Daoy (cell line): ENCODE results near the gene ARNT2. TPM values are rescaled to one million over a fixed set of nuclear protein-coding genes. Genes with fewer than 3 reads are reported as not detected.

Experiments
- DNase-seq: peaks from one replicate; pipeline ENCODE4 v3.0.0-alpha.2; 2015; ENCODE audit warnings: low read depth
- total RNA-seq: library from RNA; depleted of rRNA; stranded (reverse); fragments of >200 nt; shearing (Covaris generic); gene quantifications from 2 replicates; pipeline ENCODE4 v1.2.3, GENCODE V29; 2014

ARNT2 gene
- total RNA-seq, 1 experiment from 2014 or later, result 8.0 TPM

- no peak for DNase-seq
Measured at GRCh38 chr15:80551348-80551747, 147.2 kb downstream of the ARNT2 start.

DNA sequence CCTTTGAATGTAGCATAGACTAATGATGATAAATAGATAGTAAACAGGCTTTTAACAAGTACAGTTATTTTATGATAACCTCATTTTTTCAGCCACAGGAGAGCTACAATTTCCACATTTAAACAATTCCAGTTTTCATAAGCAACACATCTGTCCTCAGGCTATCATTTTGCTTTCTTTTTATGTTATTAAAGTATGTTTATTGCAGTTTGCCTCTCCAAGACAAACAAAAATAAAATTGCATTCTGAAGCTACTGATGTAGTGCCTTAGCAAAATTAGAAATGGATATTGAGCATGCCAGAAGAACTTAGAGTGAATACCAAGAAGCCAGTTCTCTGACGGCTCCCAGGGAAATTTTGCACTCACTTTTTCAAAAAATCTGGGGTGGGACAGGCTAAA is 150.4 kb downstream of the ARNT2 start:
- DNase-seq, result no peak

GRCh38 chr15:80556694-80557367 is 152.6 kb downstream of the ARNT2 start:
- DNase-seq, result no peak

DNA sequence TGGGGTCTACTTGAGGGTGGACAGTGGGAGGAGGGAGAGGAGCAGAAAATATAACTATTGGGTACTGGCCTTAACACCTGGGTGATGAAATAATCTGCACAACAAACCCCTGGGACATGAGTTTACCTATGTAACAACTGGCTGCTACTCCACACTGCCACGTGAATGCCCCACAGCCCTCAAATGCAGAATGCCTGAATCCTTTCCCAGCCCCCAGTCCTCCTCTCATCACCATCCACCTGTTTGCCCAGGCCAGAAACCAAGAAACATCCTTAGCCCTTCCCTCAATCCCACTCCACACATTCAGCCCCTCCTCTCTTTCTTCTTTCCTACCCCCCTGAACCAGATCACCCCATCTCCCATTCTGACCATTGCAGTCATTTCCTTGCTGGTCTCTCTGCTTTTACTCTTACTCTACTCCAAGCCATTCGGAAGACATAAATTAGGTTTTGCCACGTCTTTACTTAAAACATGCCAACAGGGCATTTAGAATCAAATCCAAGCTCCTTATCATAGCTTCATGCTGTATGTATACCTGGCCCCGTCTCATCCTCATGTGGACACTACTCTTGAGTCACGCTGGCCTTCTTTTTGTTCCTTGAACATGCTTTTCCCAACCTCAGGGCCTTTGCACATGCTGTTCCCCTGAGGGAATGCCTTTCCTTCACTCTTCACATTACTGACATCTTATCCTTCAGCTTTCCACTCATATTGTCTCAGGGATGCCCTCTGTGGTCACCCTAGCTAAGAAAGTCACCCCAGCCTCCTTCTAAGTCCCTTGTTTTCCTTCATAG is 153.5 kb downstream of the ARNT2 start:
- DNase-seq, result no peak

- no peak for DNase-seq
Measured at GRCh38 chr15:80558631-80559319, 154.6 kb downstream of the ARNT2 start.

DNA sequence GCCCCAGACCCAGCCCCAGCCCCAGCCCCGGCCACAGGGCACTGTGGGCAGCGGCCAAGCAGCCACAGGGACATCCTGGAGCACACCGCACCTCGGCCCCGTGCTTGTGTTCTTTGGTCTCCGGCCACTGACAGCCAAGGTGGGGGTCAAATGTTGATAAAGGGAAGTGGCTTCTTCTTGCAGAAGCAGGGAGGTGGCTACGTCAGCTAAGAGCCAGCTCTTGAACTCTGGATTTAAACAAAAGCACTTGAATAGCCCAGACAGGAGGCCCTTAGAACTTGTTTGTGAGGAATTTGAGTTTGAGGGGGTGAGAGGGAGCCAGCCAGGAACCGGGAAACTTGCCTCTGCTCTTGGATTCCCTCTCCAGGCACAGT is 155.1 kb downstream of the ARNT2 start:
- DNase-seq, result no peak

DNA sequence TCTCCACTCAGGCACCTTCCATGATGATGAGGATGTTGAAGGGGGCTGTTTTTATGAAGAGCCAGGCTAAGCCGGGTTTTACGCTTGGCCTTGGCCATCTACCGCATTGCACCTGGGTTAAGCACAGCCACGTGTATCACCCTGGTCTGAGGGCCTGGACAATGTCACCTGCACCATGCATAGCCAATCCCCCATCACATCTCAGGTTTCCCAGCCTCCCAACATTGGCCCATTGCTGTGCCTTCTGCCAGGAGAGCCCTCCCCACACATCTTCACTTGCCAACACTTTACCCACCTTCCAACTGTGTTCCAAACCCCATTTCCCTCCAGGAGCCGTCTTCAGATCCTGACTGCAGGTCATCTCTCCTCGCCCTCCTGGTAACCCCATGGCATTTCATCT is 155.6 kb downstream of the ARNT2 start:
- DNase-seq, result no peak

- DNase-seq, result no peak
Measured at GRCh38 chr15:80560601-80561400, 156.6 kb downstream of the ARNT2 start.

DNA sequence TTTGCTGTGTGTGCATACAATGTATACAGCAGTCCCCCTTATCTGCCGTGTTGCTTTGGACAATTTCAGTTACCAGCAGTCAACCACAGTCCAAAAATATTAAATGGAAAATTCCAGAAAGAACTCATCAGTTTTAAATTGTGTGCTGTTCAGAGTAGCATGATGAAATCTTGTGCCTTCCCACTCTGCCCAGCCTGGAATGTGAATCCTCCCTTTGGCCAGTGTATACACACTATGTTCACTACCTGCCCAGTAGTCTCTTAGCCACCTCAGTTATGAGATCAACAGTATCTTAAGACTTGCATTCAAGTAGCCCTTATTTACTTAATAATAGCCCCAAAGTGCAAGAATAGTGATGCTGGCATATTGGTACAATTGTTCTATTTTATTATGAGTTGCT is 157.3 kb downstream of the ARNT2 start:
- DNase-seq, result no peak

DNA sequence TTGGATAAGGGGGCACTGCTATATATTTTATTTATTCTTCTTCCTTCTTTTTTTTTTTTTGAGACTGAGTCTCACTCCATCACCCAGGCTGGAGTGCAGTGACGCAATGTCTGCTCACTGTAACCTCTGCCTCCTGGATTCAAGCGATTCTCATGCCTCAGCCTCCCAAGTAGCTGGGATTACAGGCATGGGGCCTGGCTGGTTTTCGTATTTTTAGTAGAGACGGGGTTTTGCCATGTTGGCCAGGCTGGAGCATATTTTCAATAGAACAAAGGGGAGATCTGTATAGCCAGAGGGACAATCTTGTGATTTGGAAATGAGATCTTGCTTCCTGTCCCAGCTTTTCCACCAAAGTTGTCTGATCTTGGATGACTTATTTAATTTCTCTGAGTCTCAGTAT is 157.9 kb downstream of the ARNT2 start:
- DNase-seq, result no peak

- DNase-seq, result no peak
Measured at GRCh38 chr15:80562846-80563245, 158.7 kb downstream of the ARNT2 start.

GRCh38 chr15:80563372-80563997 is 159.3 kb downstream of the ARNT2 start:
- no peak for DNase-seq

DNA sequence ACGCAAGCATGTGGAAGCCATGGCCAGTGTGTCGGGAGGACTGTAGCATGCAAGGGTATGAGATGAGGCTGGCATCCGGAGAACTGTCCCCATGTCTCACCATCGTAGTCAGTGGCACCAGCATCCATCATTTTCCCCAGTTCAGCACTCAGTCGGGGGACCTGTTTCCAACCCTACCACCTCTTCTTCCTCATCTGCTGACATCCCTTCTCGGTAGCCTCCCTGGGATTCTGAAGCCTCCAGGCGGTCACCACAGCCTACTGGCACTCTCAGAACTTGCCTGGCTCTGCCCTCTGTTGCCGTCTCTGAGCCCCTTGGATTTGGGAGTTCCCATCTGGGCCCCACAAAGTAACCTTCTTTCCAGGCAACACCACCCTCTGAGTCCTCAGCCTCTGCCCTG is 159.9 kb downstream of the ARNT2 start:
- DNase-seq, result no peak

DNA sequence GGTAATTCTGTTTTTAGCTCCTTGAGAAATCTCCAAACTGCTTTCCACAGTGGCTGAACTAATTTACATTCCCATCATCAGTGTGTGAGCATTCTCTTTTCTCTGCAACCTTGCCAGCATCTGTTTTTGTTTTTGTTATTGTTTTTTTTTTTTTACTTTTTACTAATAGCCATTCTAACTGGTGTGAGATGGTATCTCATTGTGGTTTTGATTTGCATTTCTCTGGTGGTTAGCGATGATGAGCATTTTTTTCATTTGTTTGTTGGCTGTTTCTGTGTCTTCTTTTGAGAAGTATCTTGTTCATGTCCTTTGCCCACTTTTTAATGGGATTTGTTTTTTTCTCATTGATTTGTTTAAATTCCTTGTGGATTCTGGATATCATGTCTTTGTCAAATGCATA is 161.2 kb downstream of the ARNT2 start:
- DNase-seq, result no peak

DNA sequence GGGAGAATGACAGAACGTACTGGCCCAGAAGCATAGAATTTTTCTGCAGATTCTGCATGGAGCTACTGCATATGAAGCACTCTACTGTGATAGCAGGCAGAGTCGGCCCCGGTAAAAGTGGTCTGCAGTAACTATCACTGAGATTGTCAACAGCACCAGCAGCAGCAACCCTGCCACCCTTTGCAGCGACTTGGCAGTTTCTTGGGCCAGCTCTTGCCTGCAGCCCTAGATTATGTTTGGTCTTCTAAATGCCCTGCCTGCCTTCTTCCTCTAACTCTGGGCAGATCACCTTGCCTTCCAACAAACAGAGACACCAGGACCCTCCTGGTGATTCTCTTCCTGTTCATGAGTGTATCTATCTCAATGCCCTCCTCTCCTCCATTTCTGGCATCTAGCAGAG is 161.8 kb downstream of the ARNT2 start:
- DNase-seq, result no peak

- DNase-seq, result peak; percentile 72
Measured at GRCh38 chr15:80567721-80568157, 163.6 kb downstream of the ARNT2 start.

DNA sequence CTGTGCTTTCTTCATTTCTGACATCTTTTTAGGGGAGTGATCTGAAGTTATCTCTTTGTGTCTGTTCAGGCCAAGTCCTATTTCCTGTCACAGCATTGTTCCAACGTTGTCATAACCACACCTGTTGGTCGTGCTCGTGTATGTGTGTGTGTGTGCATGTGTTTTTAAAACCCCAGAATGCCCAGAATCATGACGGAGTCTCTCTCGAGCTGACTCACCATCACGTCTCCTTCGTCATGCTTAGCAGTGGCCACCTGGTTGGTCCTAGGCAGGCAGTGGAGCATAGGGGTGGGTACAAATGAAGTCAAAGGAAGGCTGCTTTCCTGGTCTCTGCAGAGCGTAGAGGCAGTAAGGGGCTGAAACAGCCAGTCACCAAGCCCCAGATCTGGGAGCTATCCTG is 164.1 kb downstream of the ARNT2 start:
- no peak for DNase-seq

DNA sequence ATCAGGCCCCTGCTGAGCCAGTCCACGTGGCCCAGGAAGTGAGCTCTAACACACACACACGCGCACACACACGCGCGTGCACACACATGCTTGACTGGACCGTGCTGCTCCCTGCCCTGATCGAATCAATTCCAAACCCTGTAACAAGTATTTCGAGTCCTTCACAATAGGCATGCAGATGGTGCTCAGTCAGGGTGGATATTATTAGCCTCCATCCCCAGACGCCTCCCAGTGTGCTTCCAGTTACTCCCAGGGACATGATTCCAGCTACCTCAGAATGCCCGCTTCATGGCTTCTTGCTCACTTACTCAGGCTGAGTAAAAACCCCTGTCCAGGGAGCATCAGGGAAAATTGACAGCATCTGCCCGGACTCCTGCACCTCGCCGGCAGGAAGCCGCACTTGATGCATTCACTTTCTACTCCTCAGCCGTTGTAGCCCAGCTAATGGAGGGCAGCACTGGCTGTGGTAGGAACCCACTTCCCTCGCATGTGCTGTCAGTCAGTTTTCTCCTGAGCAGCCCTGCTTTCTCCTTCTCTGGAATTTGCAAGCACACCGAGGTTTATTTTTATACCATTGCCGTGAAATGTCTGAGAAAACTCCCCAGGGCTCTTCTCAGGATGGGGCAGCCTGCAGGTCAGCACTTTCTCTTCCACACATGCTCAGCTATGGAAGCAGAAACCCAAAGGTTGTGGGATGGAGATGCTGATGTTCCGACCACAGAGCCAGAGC is 164.9 kb downstream of the ARNT2 start:
- no peak for DNase-seq

DNA sequence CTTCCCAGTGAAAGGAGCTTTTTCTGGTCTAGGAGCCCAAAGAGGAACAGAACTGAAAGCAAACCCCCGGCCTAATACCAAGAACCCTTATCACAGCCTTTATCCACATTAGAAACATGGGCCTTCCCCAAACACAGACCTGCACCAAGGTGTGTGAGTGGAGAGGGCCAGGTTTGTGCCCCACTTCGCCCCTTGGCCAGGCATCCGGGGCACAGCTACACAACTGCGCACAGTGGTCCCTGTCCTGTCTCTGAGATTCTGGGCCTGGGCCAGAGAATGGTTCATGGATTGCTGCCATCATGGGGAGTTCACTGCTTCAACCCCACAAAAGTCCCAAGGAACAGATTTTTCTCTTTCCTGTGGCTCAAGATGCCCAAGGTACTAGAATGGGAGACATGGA is 165.5 kb downstream of the ARNT2 start:
- DNase-seq, result no peak

DNA sequence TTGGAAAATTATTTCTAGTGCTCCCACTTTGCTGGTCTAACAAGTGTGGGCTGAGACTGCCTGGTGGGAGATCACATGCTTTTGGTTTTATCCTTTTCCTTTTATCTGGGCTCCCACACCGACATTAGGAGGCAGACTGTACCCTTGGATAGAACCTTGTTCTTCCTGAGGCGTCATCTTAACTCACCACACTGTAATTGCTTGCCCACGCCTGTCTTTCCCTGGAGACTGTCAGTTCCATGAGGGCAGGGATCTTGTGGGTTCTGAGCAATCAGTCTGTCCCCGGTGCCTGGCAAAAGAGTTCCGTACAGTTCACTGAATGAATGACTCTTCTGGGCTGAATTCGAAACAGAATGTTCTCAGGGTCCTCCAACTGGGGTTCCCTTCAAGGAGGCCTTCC is 166.4 kb downstream of the ARNT2 start:
- DNase-seq, result no peak

DNA sequence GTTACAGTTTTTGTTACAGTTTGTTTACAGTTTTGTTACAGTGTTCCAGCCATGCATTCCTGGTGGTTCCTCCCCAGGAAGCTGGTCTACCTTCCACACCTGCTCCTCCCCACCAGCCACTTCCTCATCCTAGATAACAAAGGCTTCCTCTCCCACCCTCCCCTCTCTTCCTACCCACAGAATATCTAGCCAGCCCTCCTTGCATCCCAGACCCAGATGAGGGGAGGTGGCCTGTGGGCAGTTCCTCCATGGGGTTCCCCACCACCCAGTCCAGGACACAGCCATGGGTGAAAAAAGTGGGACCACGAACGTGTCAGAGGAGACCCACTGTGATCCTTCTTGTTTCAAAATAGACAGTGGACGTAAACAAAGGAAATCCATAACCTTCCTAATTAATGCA is 168.2 kb downstream of the ARNT2 start:
- no peak for DNase-seq
